Measurements from ENCODE around the gene AMOTL1. TPM values are rescaled to one million over a fixed set of nuclear protein-coding genes. Genes with fewer than 3 reads are reported as not detected.

AMOTL1 gene
- total RNA-seq, 1 experiment from 2014 or later: 76.6 TPM

- no peak overlapping the region for H3K27ac Mint-ChIP-seq (ENCODE audit: low read depth, unreplicated experiment)
- intact Hi-C loops (cut with micrococcal nuclease): no loop called here
- CTCF ChIA-PET: interaction anchor here (0.6 to 1.1 kb wide), 3 partner anchors 8 to 882 kb away, joined by 3 to 4 read pairs (median 3); no protein-coding TSS in a partner anchor
Observed at GRCh38 chr11:94922321-94923003, 154.3 kb downstream of the AMOTL1 start.

GRCh38 chr11:94923004-94923334 lies 154.8 kb downstream of the AMOTL1 start:
- H3K27me3 Mint-ChIP-seq (ENCODE audit: insufficient read depth, unreplicated experiment): no peaks in the 10 kb centered on the region
- CTCF ChIA-PET: interaction anchor here (1.0 to 1.1 kb wide), 2 partner anchors 10 to 881 kb away, joined by 3 to 4 read pairs; no protein-coding TSS in a partner anchor
- H3K9me3 Mint-ChIP-seq (ENCODE audit: unreplicated experiment): no peaks in the 10 kb centered on the region
- H3K27ac Mint-ChIP-seq (ENCODE audit: low read depth, unreplicated experiment): no peak overlapping the region
- H3K4me1 Mint-ChIP-seq (ENCODE audit: insufficient read depth, unreplicated experiment): no peaks in the 10 kb centered on the region
- no peak overlapping the region for H3K4me3 Mint-ChIP-seq (ENCODE audit: unreplicated experiment)
- POLR2A ChIA-PET: no interaction called here
- no peaks in the 10 kb centered on the region for H3K36me3 Mint-ChIP-seq (ENCODE audit: insufficient read depth, unreplicated experiment)
- intact Hi-C loops (cut with micrococcal nuclease): no loop called here
- no peak for TF ChIP-seq CTCF (IDR thresholded peaks at IDR 0.05; ENCODE audit: unreplicated experiment)
- DNase-seq (ENCODE audit: unreplicated experiment): no peak
- BruUV-seq (replicated peaks): no TSS peak

More at GRCh38 chr11:94922321-94923003, 154.3 kb downstream of the AMOTL1 start:
- H3K9me3 Mint-ChIP-seq (ENCODE audit: unreplicated experiment): no peaks in the 10 kb centered on the region
- BruUV-seq (replicated peaks): no TSS peak
- no peak overlapping the region for H3K4me3 Mint-ChIP-seq (ENCODE audit: unreplicated experiment)
- no peaks in the 10 kb centered on the region for H3K27me3 Mint-ChIP-seq (ENCODE audit: insufficient read depth, unreplicated experiment)
- POLR2A ChIA-PET: no interaction called here
- no peaks in the 10 kb centered on the region for H3K4me1 Mint-ChIP-seq (ENCODE audit: insufficient read depth, unreplicated experiment)
- TF ChIP-seq CTCF (IDR thresholded peaks at IDR 0.05; ENCODE audit: unreplicated experiment): no peak
- H3K36me3 Mint-ChIP-seq (ENCODE audit: insufficient read depth, unreplicated experiment): no peaks in the 10 kb centered on the region
- no peak for DNase-seq (ENCODE audit: unreplicated experiment)

GRCh38 chr11:94924171-94924572 lies 156.0 kb downstream of the AMOTL1 start:
- no peaks in the 10 kb centered on the region for H3K9me3 Mint-ChIP-seq (ENCODE audit: unreplicated experiment)
- no peaks in the 10 kb centered on the region for H3K4me1 Mint-ChIP-seq (ENCODE audit: insufficient read depth, unreplicated experiment)
- ChIA-PET POLR2A (no interaction called here), CTCF (interaction anchor here (0.6 to 0.7 kb wide), 3 partner anchors 12 to 336 kb away, joined by 3 to 4 read pairs (median 3); no protein-coding TSS in a partner anchor)
- intact Hi-C loops (cut with micrococcal nuclease): no loop called here
- H3K27me3 Mint-ChIP-seq (ENCODE audit: insufficient read depth, unreplicated experiment): no peaks in the 10 kb centered on the region
- H3K36me3 Mint-ChIP-seq (ENCODE audit: insufficient read depth, unreplicated experiment): no peaks in the 10 kb centered on the region
- no peak overlapping the region for H3K27ac Mint-ChIP-seq (ENCODE audit: low read depth, unreplicated experiment)
- no TSS peak for BruUV-seq (replicated peaks)
- no peak for DNase-seq (ENCODE audit: unreplicated experiment)
- TF ChIP-seq CTCF (IDR thresholded peaks at IDR 0.05; ENCODE audit: unreplicated experiment): no peak
- no peak overlapping the region for H3K4me3 Mint-ChIP-seq (ENCODE audit: unreplicated experiment)

GRCh38 chr11:94924612-94925011 lies 156.5 kb downstream of the AMOTL1 start:
- no peak for DNase-seq (ENCODE audit: unreplicated experiment)
- H3K4me1 Mint-ChIP-seq (ENCODE audit: insufficient read depth, unreplicated experiment): no peaks in the 10 kb centered on the region
- no peaks in the 10 kb centered on the region for H3K9me3 Mint-ChIP-seq (ENCODE audit: unreplicated experiment)
- intact Hi-C loops (cut with micrococcal nuclease): no loop called here
- no peak overlapping the region for H3K4me3 Mint-ChIP-seq (ENCODE audit: unreplicated experiment)
- H3K36me3 Mint-ChIP-seq (ENCODE audit: insufficient read depth, unreplicated experiment): no peaks in the 10 kb centered on the region
- BruUV-seq (replicated peaks): no TSS peak
- CTCF ChIA-PET: interaction anchor here (0.6 to 0.7 kb wide), 2 partner anchors 13 to 336 kb away, joined by 3 read pairs; no protein-coding TSS in a partner anchor
- H3K27me3 Mint-ChIP-seq (ENCODE audit: insufficient read depth, unreplicated experiment): no peaks in the 10 kb centered on the region
- POLR2A ChIA-PET: no interaction called here
- no peak for TF ChIP-seq CTCF (IDR thresholded peaks at IDR 0.05; ENCODE audit: unreplicated experiment)
- no peak overlapping the region for H3K27ac Mint-ChIP-seq (ENCODE audit: low read depth, unreplicated experiment)

Data from MCF 10A (cell line).